ENCODE data around the gene ELL. TPM values are rescaled to one million over a fixed set of nuclear protein-coding genes. Genes with fewer than 3 reads are reported as not detected.

The ELL gene
- total and polyA plus RNA-seq, 2 donors (not counting 3 experiments of a cell fraction or from before 2014, with no cell fraction given), result 9.9 to 18.2 TPM

GRCh38 chr19:18412610-18413239 lies 109.1 kb downstream of the ELL start:
- H3K4me3 ChIP-seq (replicated peaks in 1 of 3; ENCODE audit: insufficient read depth in 1 of 3, low read depth in 1 of 3, low read length in 3 of 3), result no peak overlapping the region
- POLR2A ChIA-PET, result interaction anchor here (0.6 to 2.4 kb wide), 4 partner anchors 25 to 132 kb away, joined by 3 to 9 read pairs (median 6); partner anchors contain the start of genes GDF15 and JUND
- H4K20me1 ChIP-seq (replicated peaks; ENCODE audit: control insufficient read depth, extremely low read depth, insufficient read depth, low read length), result no peaks in the 10 kb centered on the region
- no peak overlapping the region for H3K9ac ChIP-seq (replicated peaks; ENCODE audit: extremely low read depth, insufficient read depth, low read length)
- no peak overlapping the region for H2AFZ ChIP-seq (ENCODE audit: low read depth, low read length)
- no peak overlapping the region for H3K4me2 ChIP-seq (ENCODE audit: insufficient read depth, low read length)
- BruUV-seq (replicated peaks), result no TSS peak
- H3K9me1 ChIP-seq (replicated peaks; ENCODE audit: control insufficient read depth, extremely low read depth, insufficient read depth, low read length), result no peaks in the 10 kb centered on the region
- no peak for TF ChIP-seq FOS (IDR thresholded peaks at IDR 0.05; ENCODE audit: borderline replicate concordance, insufficient read depth, low read length)
- no peak for TF ChIP-seq JUN (IDR thresholded peaks at IDR 0.05; ENCODE audit: borderline replicate concordance, insufficient read depth, insufficient read length, low read depth)
- no peak for TF ChIP-seq POLR2A (IDR thresholded peaks at IDR 0.05; ENCODE audit: low read depth, low read length)
- TF ChIP-seq POLR2AphosphoS5 (IDR thresholded peaks at IDR 0.05; ENCODE audit: insufficient read depth, low read depth, low read length), result no peak
- no peak for TF ChIP-seq GATA2 (IDR thresholded peaks at IDR 0.05; ENCODE audit: insufficient read depth, insufficient read length, low read depth, low read length)
- no peak for TF ChIP-seq CTCF (IDR thresholded peaks at IDR 0.05; ENCODE audit: extremely low read depth in 1 of 2, insufficient read depth in 1 of 2, low read depth in 1 of 2, low read length in 2 of 2)
- TF ChIP-seq EZH2 (IDR thresholded peaks at IDR 0.05; ENCODE audit: borderline replicate concordance, low read depth, low read length, severe bottlenecking), result no peak
- TF ChIP-seq MAX (IDR thresholded peaks at IDR 0.05; ENCODE audit: insufficient read depth, insufficient read length), result no peak
- no peak for TF ChIP-seq MYC (IDR thresholded peaks at IDR 0.05; ENCODE audit: low read depth, low read length)
- dilution Hi-C loops (cut with MboI; ENCODE audit: extremely low pct_ligation_motif_present, low sequenced_read_pairs) (no loop called here), intact Hi-C loops (cut with micrococcal nuclease) (no loop called here)
- H3K36me3 ChIP-seq (ENCODE audit: control insufficient read depth in 2 of 2, extremely low read depth in 1 of 2, insufficient read depth in 2 of 2, low read length in 2 of 2), result no peaks in the 10 kb centered on the region
- no peaks in the 10 kb centered on the region for H3K79me2 ChIP-seq (ENCODE audit: control insufficient read depth, insufficient read depth, low read length)
- FAIRE-seq (no peak), DNase-seq (ENCODE audit: low read depth, low spot score) (no peak)
- no peaks in the 10 kb centered on the region for H3K27me3 ChIP-seq (ENCODE audit: control insufficient read depth in 2 of 2, insufficient read depth in 2 of 2, low read length in 2 of 2)
- H3K27ac ChIP-seq (ENCODE audit: insufficient read depth, low read depth, low read length), result no peak overlapping the region
- CTCF ChIA-PET, result interaction anchor here (0.7 to 11.1 kb wide), 13 partner anchors 11 to 221 kb away, joined by 3 to 160 read pairs (median 15); partner anchors contain the start of genes GDF15, JUND, LSM4 and PGPEP1
- peaks cover 28% of the 10 kb centered on the region for H3K4me1 ChIP-seq (ENCODE audit: control insufficient read depth, extremely low read depth, insufficient read depth, low read length)
- no peaks in the 10 kb centered on the region for H3K9me3 ChIP-seq (replicated peaks; ENCODE audit: control insufficient read depth, insufficient read depth, low read length)
